HG03378 (cell line): Measurements from ENCODE around the gene GALNT2.

Experiments
- ATAC-seq: cut with Tn5 transposase; IDR thresholded peaks from one replicate; pipeline ENCODE4 v1.9.1; 2021; ENCODE audit warnings: mild to moderate bottlenecking, moderate library complexity; ENCODE audit not compliant: unreplicated experiment

The GALNT2 gene

GRCh38 chr1:230327892-230328284, 260.9 kb downstream of the GALNT2 start:
- ATAC-seq, result no peak

- no peak for ATAC-seq
These were observed 261.4 kb downstream of the GALNT2 start for GRCh38 chr1:230328342-230329015.

GRCh38 chr1:230330157-230330556, 263.1 kb downstream of the GALNT2 start:
- ATAC-seq, result no peak
